ENCODE measurements around the gene GDPD4. TPM values are rescaled to one million over a fixed set of nuclear protein-coding genes. Genes with fewer than 3 reads are reported as not detected.

The GDPD4 gene
- polyA plus RNA-seq, 1 donor from 2014 or later, result not detected

DNA sequence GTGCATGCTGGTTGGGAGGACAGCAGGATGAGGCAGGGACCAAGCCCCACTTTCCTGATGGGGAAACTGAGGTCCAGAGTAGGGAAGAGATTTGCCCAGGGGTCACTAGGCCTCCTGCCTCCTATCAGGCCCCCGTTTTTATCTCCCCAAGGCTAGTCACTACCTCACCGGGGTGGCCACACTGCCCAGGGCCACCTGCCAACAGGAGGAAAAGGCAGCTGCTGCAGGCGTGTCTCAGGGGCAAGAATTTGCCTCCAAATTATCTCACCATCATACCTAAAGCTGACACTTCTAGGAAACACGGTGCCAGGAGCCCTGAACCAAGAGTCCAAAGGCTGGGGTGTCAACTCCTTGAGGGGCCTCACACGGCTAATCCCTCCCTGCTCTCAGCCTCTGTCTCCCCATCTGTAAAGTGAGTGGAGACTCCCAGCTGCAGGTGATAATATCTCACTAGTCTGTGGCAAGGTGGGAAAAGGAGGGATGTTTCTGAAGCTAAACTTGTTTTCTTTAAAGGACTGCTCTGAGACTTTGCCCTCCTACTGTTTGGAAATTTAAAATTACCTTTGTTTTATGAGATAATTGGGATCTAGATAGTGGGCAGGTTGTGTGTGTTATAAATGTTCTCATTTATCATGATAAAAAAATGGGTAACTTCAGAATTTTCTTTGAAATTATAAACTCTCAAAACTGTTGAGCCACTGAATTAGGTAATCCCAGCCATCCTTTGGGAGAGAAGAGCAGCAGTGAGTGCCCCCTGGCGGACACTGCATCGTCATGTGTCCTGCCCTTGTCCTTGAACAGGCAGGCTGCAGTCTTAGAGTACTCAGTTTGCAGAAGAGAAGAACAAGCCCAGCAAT is 113.5 kb downstream of the GDPD4 start:
- Mint-ChIP-seq H3K4me3 (peak overlapping the region in 1 of 4 donors; percentile 43), H3K4me1 (no peaks in the 10 kb centered on the region), H3K9me3 (no peaks in the 10 kb centered on the region), H3K27me3 (no peaks in the 10 kb centered on the region), H3K27ac (no peak overlapping the region), H3K36me3 (no peaks in the 10 kb centered on the region)

DNA sequence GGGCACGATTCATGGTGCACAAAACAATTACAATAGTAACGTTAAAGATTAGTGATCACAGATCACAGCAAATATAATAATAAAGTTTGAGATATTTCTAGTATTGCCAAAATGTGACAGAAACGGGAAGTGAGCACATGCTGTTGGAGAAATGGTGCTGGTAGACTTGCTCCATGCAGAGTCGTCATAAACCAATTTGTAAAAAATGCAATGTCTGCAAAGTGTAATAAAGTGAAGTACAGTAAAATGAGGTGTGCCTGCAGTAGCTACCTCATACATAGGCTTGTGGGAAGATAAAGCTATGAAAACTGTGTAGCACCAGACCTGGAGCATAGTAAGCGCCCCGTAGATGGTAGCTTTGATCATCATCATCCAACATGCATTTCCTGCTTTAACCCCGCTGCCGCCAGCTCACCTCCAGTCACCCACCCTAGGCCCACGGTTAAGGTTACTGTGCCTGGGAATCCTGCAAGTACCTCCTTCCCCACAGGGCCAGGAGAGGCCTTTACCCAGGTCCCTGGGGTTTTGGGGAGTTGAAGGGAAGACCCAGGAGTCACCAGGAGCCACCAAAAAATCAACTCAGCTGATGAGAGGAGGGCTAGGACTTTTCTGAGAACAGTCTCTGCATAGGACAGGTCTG is 114.3 kb downstream of the GDPD4 start:
- Mint-ChIP-seq H3K4me1 (no peaks in the 10 kb centered on the region), H3K27ac (no peak overlapping the region), H3K4me3 (no peak overlapping the region), H3K36me3 (no peaks in the 10 kb centered on the region), H3K9me3 (no peaks in the 10 kb centered on the region), H3K27me3 (no peaks in the 10 kb centered on the region)

DNA sequence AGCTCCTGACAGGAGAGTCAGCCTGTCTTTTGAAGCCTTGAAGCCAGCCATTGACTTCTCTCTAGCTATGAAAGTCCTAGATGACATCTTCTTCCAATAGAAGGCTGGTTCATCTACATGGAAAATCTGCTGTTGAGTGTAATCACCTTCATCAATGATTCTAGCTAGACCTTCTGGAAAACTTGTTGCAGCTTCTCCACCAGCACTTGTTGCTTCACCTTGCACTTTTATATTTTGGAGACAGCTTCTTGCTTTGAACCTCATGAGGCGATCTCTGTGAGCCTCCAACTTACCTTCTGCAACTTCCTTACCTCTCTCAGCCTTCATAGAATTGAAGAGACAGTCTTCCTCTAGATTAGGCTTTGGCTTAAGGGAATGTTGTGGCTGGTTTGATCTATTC is 115.2 kb downstream of the GDPD4 start:
- no peaks in the 10 kb centered on the region for H3K27me3 Mint-ChIP-seq
- H3K4me1 Mint-ChIP-seq, result no peaks in the 10 kb centered on the region
- no peaks in the 10 kb centered on the region for H3K36me3 Mint-ChIP-seq
- H3K9me3 Mint-ChIP-seq, result no peaks in the 10 kb centered on the region
- H3K4me3 Mint-ChIP-seq, result peak overlapping the region in 1 of 4 donors; percentile 26
- H3K27ac Mint-ChIP-seq, result no peak overlapping the region

DNA sequence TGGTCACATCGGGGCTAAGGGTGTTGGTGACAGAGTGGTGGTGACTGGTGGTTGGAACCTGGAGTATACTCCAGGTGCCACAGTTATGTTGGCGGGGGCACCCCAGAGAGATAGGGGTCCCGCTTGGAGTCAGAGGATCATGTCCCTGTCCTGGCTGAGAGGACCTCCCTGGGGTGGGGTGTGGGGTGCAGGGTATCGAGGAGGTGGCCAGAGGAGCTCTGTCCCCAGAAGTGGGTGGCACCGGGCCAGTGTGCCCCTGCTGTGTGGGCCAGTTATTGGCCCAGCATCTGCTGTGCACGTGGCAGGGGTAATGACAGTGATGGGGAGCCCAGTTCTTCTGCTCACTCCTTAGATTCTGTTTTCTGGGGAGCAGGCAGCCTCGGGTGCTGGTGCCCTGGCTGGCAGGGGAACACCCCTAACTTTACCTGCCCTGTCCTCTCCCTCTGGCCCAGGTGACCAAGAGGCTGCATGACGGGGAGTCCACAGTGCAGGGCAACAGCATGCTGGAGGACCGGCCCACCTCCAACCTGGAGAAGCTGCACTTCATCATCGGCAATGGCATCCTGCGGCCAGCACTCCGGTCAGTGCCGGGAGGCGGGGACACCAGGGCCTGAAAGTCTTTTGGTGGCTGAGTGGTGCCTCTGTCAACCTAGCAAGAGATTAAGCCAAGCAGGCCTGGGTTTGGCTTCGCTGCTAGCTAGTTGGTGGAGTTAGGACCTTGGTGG is 117.2 kb downstream of the GDPD4 start:
- Mint-ChIP-seq H3K4me3 (no peak overlapping the region), H3K4me1 (no peaks in the 10 kb centered on the region), H3K36me3 (no peaks in the 10 kb centered on the region), H3K27ac (no peak overlapping the region), H3K9me3 (no peaks in the 10 kb centered on the region), H3K27me3 (peaks cover 2% of the 10 kb centered on the region)

DNA sequence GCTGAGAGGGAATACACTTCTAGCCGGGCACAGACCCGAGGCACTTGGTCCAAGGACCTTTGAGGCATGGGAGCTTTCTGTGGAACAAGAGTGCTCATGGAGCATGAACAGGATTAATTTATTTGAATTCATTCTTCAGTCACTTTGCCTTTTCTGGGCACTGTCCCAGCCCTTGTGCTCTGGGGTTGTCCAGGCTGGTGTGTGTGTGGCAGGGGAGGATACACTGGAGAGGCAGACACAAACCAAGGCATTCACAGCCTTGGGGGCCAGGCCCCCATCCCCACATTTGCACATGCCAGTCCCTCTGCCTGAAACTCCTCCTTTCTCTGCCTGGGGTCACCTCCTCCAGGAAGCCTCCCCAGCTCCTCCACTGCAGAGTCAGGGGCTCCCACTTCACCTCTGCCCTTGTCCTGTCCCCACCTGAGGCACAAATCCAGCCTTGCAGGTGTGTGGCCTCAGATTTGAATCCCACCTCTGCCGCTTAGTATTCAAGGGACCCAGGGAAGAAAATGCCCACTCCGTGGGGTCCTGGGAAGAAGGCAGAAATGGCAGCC is 118.0 kb downstream of the GDPD4 start:
- Mint-ChIP-seq H3K4me1 (no peaks in the 10 kb centered on the region), H3K27me3 (peaks cover 2% of the 10 kb centered on the region), H3K9me3 (no peaks in the 10 kb centered on the region), H3K4me3 (no peak overlapping the region), H3K36me3 (no peaks in the 10 kb centered on the region), H3K27ac (no peak overlapping the region)

DNA sequence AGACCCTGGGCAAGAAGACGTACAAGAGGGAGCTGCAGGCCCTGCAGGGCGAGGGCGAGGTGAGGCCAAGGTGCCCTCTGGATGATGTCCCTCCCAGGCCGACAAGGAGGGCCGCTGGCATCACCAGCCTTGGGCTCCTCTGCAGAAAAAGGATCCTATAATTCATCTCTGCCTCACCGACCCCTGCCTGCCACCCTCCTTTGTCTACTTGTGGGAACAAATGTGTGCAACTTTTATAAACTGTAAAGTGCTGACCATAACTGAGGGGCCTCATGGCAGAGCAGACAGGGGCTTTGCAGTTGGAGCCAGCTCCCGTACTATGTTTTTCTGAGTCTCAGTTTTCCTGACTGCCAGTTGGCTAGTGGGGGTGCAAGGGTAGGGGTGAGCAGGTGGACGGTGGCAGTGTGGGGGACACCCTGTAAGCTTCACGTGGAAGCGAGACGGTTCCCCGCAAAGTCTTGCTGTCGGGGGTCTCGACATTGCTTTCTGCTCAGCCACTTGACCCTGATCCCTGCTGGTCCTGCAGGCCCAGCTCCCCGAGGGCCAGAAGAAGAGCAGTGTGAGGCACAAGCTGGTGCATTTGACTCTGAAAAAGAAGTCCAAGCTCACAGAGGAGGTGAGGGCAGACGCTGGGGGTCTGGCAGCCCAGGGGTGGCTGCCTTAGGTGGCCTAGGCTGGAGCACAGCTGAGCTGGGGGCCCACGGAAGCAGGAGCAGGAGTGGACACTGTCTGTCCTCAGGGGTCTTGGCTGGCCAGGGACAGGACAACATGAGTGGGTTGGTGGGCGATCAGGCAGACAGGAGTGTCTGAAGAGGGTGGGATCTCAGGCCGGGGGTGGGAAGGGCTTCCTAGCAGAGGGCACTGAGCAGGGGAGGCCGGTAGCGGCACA is 118.7 kb downstream of the GDPD4 start:
- Mint-ChIP-seq H3K27ac (no peak overlapping the region), H3K27me3 (peaks cover 2% of the 10 kb centered on the region), H3K36me3 (no peaks in the 10 kb centered on the region), H3K9me3 (no peaks in the 10 kb centered on the region), H3K4me1 (no peaks in the 10 kb centered on the region), H3K4me3 (no peak overlapping the region)

DNA sequence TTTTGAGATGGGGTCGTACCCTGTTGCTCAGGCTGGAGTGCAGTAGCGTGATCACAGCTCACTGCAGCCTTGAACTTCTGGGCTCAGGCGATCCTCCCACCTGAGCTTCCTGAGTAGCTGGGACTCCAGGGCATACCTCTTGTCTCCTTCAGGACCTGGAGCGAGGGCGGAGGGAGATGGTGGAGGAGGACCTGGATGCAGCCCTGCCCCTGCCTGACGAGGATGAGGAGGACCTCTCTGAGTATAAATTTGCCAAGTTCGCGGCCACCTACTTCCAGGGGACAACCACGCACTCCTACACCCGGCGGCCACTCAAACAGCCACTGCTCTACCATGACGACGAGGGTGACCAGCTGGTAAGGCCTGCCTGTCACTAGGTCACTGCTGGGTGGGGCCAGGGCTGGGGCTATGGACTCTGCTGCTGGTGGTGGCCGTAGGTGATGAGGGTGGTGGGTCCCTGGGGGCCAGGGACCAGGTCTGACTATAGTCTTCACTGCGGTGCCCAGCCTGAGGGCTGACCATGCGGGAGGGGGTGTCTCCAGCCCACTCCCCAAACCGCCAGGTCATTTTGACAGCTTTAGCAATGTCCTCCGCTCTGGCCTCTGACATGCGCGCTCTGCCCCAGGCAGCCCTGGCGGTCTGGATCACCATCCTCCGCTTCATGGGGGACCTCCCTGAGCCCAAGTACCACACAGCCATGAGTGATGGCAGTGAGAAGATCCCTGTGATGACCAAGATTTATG is 119.5 kb downstream of the GDPD4 start:
- Mint-ChIP-seq H3K9me3 (no peaks in the 10 kb centered on the region), H3K4me1 (no peaks in the 10 kb centered on the region), H3K27me3 (peaks cover 2% of the 10 kb centered on the region), H3K4me3 (no peak overlapping the region), H3K27ac (no peak overlapping the region), H3K36me3 (no peaks in the 10 kb centered on the region)

DNA sequence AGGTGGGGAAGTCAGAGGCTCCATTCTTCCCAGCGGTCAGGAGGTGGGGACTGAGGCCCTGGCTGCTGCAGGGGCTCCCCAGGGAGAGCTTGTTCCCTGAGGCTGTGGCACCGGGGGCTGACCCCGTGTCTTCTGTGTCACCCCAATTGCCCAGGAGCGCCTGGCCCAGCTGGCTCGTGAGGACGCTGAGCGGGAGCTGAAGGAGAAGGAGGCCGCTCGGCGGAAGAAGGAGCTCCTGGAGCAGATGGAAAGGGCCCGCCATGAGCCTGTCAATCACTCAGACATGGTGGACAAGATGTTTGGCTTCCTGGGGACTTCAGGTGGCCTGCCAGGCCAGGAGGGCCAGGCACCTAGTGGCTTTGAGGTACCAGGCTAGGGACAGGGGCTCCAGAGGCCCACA is 120.3 kb downstream of the GDPD4 start:
- H3K27ac Mint-ChIP-seq, result no peak overlapping the region

DNA sequence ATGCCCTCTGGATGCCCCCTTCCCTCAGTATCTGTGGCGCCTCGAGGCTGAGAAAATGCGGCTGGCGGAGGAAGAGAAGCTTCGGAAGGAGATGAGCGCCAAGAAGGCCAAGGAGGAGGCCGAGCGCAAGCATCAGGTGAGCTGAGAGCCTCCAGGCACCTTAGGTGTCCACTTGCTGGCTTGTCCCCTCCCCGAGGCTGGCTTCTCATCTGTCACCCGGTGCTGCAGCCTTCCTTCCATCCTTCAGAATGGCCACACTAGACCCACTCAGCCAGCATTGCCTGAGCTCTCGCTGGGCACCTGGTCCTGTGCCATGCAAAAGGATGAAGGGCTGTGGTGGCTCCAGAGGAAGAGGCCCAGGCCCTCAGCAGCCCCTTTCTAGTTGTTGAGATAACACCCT is 121.1 kb downstream of the GDPD4 start:
- H3K36me3 Mint-ChIP-seq, result no peaks in the 10 kb centered on the region
- H3K4me3 Mint-ChIP-seq, result no peak overlapping the region
- no peaks in the 10 kb centered on the region for H3K9me3 Mint-ChIP-seq
- H3K27me3 Mint-ChIP-seq, result peaks cover 7% of the 10 kb centered on the region
- peaks cover 0 to 6% (median 2%) of the 10 kb centered on the region in 3 donors for H3K4me1 Mint-ChIP-seq
- H3K27ac Mint-ChIP-seq, result no peak overlapping the region

More for the DNA sequence above, 120.3 kb downstream of the GDPD4 start:
- Mint-ChIP-seq H3K9me3 (no peaks in the 10 kb centered on the region), H3K4me1 (peaks cover 0 to 2% (median 1%) of the 10 kb centered on the region in 3 donors), H3K4me3 (no peak overlapping the region), H3K36me3 (no peaks in the 10 kb centered on the region), H3K27me3 (peaks cover 2% of the 10 kb centered on the region)

DNA sequence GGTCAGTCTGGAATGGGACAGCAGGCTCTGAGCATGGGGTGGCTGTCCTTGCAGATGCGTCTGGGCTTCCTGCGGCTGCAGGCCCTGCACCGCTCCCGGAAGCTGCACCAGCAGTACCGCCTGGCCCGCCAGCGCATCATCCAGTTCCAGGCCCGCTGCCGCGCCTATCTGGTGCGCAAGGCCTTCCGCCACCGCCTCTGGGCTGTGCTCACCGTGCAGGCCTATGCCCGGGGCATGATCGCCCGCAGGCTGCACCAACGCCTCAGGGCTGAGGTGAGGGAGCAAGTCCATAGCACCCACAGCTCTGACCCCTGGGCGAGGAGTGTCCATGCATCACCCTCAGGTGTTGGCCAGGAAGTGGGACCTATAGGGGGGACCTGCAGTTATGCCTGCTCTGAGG is 121.8 kb downstream of the GDPD4 start:
- Mint-ChIP-seq H3K4me1 (peaks cover 0 to 7% (median 2%) of the 10 kb centered on the region in 3 donors), H3K9me3 (no peaks in the 10 kb centered on the region), H3K27ac (no peak overlapping the region), H3K4me3 (no peak overlapping the region), H3K36me3 (no peaks in the 10 kb centered on the region), H3K27me3 (peaks cover 7% of the 10 kb centered on the region)

DNA sequence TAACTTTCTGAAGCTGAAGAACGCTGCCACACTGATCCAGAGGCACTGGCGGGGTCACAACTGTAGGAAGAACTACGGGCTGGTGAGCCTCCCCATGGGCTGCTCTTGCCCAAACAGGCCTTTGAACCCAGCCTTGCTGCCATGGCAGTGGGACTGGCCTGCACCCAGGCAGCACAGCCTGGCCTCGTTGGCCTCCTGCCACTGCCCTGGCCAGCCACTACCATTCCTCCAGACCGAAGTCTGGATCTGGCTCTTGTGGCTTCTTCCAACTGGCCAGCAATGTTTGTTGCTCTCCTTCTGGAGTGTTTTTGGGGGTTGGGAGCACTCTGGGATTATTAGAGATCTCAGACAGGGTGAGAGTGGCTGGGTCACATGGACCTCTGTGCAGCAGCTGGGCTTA is 122.4 kb downstream of the GDPD4 start:
- H3K27me3 Mint-ChIP-seq, result peaks cover 7% of the 10 kb centered on the region
- no peaks in the 10 kb centered on the region for H3K9me3 Mint-ChIP-seq
- peaks cover 0 to 7% (median 2%) of the 10 kb centered on the region in 3 donors for H3K4me1 Mint-ChIP-seq
- no peaks in the 10 kb centered on the region for H3K36me3 Mint-ChIP-seq
- no peak overlapping the region for H3K27ac Mint-ChIP-seq
- H3K4me3 Mint-ChIP-seq, result no peak overlapping the region

DNA sequence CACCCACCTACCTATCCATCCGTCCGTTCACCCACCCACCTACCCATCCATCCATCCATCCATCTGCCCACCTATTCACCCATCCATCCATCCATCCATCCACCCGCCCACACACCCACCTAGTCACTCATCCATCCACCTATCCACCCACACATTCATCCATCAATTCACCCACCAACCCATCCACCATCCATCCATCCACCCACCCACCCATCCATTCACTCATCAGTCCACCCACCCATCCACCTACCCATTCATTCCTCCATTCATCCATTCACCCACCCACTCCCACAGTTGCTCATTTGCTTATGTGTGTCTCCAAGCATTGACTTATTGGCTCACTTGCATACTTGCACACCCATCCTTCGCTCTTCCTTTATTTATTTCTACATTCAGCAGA is 123.3 kb downstream of the GDPD4 start:
- Mint-ChIP-seq H3K36me3 (no peaks in the 10 kb centered on the region), H3K27ac (no peak overlapping the region), H3K4me1 (peaks cover 0 to 7% (median 2%) of the 10 kb centered on the region in 3 donors), H3K9me3 (no peaks in the 10 kb centered on the region), H3K4me3 (no peak overlapping the region), H3K27me3 (peaks cover 7% of the 10 kb centered on the region)

DNA sequence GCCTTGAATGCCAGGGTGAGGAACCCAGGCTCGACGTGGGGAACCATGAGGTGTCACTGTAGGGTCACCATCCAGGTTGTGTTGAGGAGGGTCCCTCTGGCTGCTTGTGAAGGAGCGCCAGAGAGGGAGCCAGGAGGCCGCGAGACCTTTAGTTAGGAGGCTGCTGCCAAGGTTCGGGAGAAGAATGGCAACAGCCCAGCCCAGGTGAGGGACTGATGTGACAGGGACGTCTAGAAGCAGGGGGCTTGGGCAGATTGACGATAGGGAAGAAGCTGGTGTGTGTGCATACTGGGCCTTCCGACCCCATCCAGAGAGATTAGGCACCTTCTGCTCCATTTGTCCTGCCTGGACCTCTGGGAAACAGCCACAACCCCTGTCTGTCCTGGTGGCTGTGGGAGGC is 124.5 kb downstream of the GDPD4 start:
- Mint-ChIP-seq H3K36me3 (no peaks in the 10 kb centered on the region), H3K27me3 (peaks cover 7% of the 10 kb centered on the region)

More for the DNA sequence above, 124.5 kb downstream of the GDPD4 start:
- Mint-ChIP-seq H3K4me1 (peaks cover 0 to 7% (median 2%) of the 10 kb centered on the region in 3 donors), H3K4me3 (no peak overlapping the region), H3K27ac (peak overlapping the region in 1 of 3 donors; percentile 39), H3K9me3 (no peaks in the 10 kb centered on the region)

All from IgD-negative memory B cell (primary cell).